Right ventricle myocardium superior (tissue), 1 donor: ENCODE data around the gene P2RX1. TPM values are rescaled to one million over a fixed set of nuclear protein-coding genes. Genes with fewer than 3 reads are reported as not detected.

ENCODE experiments used
- ATAC-seq: fragments of 200-7000 bp; cut with Tn5 transposase; one replicate; pipeline ENCODE4 v1.9.1; 2020; ENCODE audit warnings: mild to moderate bottlenecking; ENCODE audit not compliant: poor library complexity
- DNase-seq: peaks from one replicate; pipeline ENCODE4 v3.0.0-alpha.2; 2020
- intact Hi-C: fragments of 100-400 bp; cut with DNase I; formaldehyde crosslinking; loops from one replicate; pipeline ENCODE4 v1.11.2; 2022
- total RNA-seq: library from RNA; stranded (reverse); fragmentation: NEBNext Ultra II Directional; extraction: Animal tissue kit (Norgen Biotek cat#: 25700); gene quantifications from one replicate; pipeline ENCODE4 v1.2.1, GENCODE V29; 2021
- donor health status: DM: no; HTN: yes; CAD: no; lungs with severe emphysema.

P2RX1 gene
- total RNA-seq, 1 donor from 2014 or later = 0.08 TPM

DNA sequence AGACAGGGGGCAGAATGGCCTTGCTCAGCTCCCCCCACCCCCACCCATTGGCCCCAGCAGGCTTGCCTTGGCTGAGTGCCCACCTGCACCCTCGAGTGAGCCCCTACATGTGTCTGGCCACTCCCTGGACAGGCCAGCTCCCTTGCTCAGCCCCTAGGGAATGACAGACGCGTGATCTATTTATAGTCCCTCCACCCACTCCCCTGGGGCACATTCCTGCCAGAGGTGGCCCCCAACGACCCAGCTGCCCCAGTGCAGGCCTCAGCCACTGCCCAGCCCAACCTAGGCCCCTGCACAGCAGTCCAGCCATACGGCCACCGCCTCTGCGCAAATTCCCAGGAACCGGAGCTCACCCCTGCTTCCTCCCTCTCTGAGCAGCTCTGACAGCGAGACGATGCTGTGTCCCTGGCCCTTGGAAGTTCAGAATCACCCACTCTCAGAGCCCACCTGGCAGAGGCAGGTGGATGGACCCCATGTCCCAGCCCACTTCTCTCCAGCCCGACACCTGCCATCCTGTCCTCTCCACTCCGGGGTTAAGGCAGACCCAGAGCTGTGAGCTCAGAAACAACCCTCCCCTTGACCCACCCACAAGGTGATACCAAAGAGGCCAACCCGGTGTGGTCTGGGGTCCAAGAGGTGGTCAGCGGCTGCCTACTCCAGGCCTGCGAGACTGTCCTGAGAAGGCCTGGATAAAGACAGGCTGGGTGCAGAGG, 11.5 kb upstream of the P2RX1 start:
- ATAC-seq (no peak), DNase-seq (no peak)
- intact Hi-C loops = no loop called here

DNA sequence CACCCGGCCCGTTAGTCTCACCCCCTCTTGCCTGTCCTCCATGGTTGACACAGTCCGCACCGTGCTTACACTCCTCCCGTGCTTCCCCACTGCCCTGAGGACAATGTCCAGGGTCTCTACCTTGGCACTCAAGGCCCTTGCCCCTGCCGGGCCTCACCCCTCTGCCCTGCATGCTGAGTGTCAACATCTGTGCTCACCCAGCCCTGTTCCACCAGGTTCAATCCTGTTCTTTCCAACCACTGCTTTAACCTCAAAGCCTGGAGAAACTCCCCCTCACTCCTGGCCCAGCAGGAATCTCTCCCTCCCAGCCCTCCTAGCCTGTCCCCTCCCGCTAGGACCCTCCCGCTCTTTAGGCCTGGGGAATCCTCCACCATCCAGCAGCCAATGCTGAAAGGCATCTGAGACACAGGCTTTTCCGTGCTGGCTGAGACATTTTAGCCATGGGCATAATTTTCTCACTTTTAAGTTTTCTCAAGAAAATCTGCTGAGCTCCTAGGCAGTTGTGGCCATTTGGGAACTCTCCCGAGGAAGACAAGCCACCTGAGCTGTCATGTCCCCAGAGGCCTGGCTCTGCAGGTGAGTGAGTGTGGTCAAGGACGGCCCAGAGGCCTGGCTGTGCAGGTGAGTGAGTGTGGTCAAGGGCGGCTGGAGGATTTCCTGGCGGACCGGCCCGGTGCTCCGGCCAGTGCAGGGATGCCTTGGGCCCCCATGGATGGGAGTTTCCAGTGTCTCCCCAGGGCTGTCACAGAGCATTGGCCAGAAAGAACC, 10.8 kb upstream of the P2RX1 start:
- intact Hi-C loops = no loop called here
- no peak for ATAC-seq
- DNase-seq = no peak

GRCh38 chr17:3925684-3926485, 9.6 kb upstream of the P2RX1 start:
- DNase-seq = no peak
- intact Hi-C loops = no loop called here
- ATAC-seq = no peak

GRCh38 chr17:3924512-3925350, 8.5 kb upstream of the P2RX1 start:
- intact Hi-C loops = no loop called here
- DNase-seq = peak; percentile 71

DNA sequence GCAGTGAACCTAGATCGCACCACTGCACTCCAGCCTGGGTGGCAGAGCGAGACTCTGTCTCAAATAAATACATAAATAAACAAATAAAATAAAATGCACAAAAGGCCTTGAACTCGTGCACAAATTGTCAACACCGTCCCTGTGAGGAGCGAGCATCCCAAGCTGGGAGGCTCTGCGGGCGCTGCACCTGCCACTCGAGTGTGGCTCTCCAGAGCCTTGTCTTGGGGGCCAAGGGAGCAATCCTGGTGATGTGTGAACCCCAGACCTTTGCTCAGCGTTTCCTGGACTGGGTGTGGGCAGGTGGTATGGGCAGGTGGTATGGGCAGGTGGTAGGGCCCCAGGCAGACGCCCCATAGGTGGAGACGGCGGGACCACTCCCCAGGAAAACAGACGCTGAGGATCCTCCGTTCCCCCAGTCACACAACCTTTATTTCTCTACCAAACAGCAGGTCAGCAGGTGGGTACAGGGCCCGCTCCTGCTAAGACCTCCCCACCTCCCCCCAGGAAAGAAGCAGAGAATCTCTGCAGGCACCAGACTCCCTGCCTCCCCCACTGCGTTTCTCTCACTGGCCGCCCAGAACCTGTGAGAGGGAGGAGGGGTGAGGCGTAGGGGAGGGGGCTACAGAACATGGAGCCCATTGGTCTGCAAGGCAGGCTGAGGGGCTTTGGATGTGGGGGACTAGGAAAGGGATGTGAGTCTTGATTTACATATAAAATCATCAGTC, 7.4 kb upstream of the P2RX1 start:
- no peak for ATAC-seq
- intact Hi-C loops = no loop called here
- no peak for DNase-seq

More at GRCh38 chr17:3924512-3925350, 8.5 kb upstream of the P2RX1 start:
- peak; percentile 26 for ATAC-seq

- no peak for DNase-seq
- intact Hi-C loops = no loop called here
- ATAC-seq = no peak
These were observed 6.5 kb upstream of the P2RX1 start for GRCh38 chr17:3922765-3923164.

GRCh38 chr17:3921502-3922319, 5.4 kb upstream of the P2RX1 start:
- intact Hi-C loops = no loop called here
- DNase-seq = no peak
- ATAC-seq = no peak

- DNase-seq = no peak
- ATAC-seq = no peak
- intact Hi-C loops = no loop called here
These were observed 4.7 kb upstream of the P2RX1 start for GRCh38 chr17:3921006-3921405.

GRCh38 chr17:3919123-3919624, 2.9 kb upstream of the P2RX1 start:
- no peak for DNase-seq
- intact Hi-C loops = no loop called here
- ATAC-seq = peak; percentile 42

DNA sequence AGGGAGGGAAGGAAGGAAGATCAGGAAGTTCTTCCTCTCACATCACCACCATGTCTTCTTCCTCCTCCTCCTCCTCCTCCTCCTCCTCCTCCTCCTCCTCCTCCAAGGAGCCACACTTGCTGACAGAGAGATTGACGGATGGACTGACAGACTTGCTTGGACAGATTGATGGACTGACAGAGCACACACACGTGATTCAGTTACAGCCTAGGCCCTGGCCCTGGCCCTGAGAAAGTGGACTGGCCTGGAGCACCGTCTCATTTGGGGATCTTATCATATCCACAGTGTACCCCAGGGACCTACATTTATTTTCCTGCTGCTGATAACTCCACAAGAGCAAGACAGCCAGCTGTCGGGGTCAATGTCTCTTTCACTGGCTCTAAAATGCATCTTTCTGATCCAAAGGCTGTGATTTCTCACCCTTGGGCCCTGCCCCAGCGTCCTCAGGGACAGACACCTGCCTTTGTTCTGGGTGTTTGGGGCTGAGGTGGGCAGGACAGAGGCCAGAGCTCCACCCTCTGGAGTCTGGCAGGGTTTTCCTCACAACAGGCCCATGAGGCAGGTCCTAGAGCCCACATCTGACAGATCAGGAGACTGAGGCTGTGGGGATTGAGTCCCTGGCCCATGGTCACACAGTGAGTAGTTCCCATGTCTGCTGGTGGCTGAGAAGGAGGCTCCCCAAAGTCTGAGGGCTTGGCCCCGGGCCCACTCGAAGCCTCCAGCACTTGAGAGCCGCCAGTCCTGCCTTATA, 2.3 kb upstream of the P2RX1 start:
- ATAC-seq (peak; percentile 42), DNase-seq (no peak)
- intact Hi-C loops = no loop called here

- intact Hi-C loops = no loop called here
- ATAC-seq (peak; percentile 18), DNase-seq (peak; percentile 79)
These were observed 1.2 kb upstream of the P2RX1 start for GRCh38 chr17:3917391-3917931.

- ATAC-seq (no peak), DNase-seq (no peak)
- intact Hi-C loops = no loop called here
These were observed 560 bp upstream of the P2RX1 start for GRCh38 chr17:3916825-3917224.

GRCh38 chr17:3915581-3915994, 677 bp downstream of the P2RX1 start:
- intact Hi-C loops = no loop called here
- ATAC-seq = no peak
- no peak for DNase-seq

- DNase-seq (no peak), ATAC-seq (no peak)
- intact Hi-C loops = loop anchor here (5.0 kb wide), 1 partner anchor 47 kb away; no protein-coding TSS in a partner anchor
These were observed 2.0 kb downstream of the P2RX1 start for GRCh38 chr17:3914312-3914670.

DNA sequence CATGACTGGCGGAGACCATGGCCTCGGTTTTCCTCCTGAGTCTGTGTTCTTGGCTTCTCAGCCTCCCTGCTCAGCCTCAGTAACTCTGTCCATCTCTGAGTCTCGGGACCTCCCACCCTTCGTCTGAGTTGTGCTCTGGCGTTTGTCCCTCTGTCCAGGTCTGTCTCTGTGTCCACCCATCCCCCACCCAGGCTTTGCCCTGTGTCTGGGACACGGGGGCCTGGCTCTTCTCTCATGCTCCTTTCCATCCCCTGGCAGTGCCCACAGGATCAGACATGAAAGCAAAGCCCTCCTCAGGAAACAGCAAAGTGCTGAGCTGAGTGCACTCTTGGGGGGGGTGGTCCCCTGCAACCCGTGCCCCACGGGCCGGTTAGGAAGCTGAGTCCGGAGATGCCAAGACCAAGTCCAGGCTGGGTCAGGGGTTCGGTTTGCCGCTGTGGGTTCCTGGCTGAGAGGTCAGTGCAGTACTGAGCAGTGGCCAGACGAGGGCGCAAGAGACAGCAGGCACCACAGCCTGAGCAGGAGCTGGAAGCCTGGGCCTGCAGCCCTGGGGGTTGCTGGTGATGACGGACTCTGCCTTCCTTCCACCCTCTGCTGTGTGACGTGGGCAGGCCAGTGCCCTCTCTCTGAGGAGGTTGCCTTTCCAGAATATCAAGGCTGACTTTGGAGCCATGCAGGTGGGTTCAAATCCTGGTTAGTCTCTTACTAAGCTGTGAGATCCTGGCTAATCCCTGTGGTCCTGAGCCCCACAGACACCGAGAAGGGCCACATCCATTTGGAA, 2.5 kb downstream of the P2RX1 start:
- intact Hi-C loops = loop anchor here (5.0 kb wide), 1 partner anchor 46 kb away; no protein-coding TSS in a partner anchor

More for the DNA sequence above, 2.5 kb downstream of the P2RX1 start:
- ATAC-seq = peak; percentile 84
- peak; percentile 89 for DNase-seq
